GM12878 (cell line): Measurements from ENCODE around the gene RABEP2.

Source experiments
- EP300 ChIP-seq, 2 experiments: fragments of 150-350 bp in 1 of 2; IDR thresholded peaks; 2 replicates each; pipeline ENCODE4 v1.6.1; 2011 to 2012; ENCODE audit warnings: low read depth in 2 of 2, low read length in 2 of 2, borderline replicate concordance in 1 of 2, improper control_type of control experiment in 1 of 2, inconsistent platforms in 1 of 2; ENCODE audit not compliant: control insufficient read depth in 1 of 2
- MYC ChIP-seq: IDR thresholded peaks from 2 replicates; pipeline ENCODE4 v1.6.1; 2011; ENCODE audit warnings: mild to moderate bottlenecking, low read length, moderate library complexity, inconsistent platforms; ENCODE audit not compliant: insufficient read depth, insufficient replicate concordance, insufficient read length, severe bottlenecking
- POLR2A ChIP-seq: IDR thresholded peaks from 2 replicates; pipeline ENCODE4 v1.6.1; 2011; ENCODE audit warnings: low read depth, mild to moderate bottlenecking, low read length
- REST ChIP-seq: IDR thresholded peaks from 2 replicates; pipeline ENCODE4 v1.6.1; 2012; ENCODE audit warnings: mild to moderate bottlenecking, low read depth, low read length
- SIX5 ChIP-seq: IDR thresholded peaks from 2 replicates; pipeline ENCODE4 v1.6.1; 2011; ENCODE audit warnings: mild to moderate bottlenecking, low read depth, low read length, moderate library complexity; ENCODE audit not compliant: severe bottlenecking
- WRNIP1 ChIP-seq: IDR thresholded peaks from 2 replicates; pipeline ENCODE4 v1.6.1; 2011; ENCODE audit warnings: low read depth, low read length, improper control_type of control experiment, borderline replicate concordance
- TF ChIP-seq, protein P1 (sequence below), 3 experiments: IDR thresholded peaks in 2 of 3; conservative IDR thresholded peaks in 1 of 3; 2 replicates each; pipeline ENCODE4 v1.5.1; 2011; ENCODE audit warnings: low read depth in 3 of 3, low read length in 3 of 3, mild to moderate bottlenecking in 3 of 3, control low read depth in 2 of 3, moderate library complexity in 2 of 3, inconsistent platforms in 1 of 3, mixed read lengths in 1 of 3; ENCODE audit not compliant: control insufficient read depth in 2 of 3, insufficient read depth in 1 of 3; ENCODE audit errors: extremely low read depth in 1 of 3

GRCh38 chr16:28884045-28884444, 41.0 kb downstream of the RABEP2 start:
- no peak for TF ChIP-seq WRNIP1
- TF ChIP-seq REST = no peak
- TF ChIP-seq, protein P1, sequence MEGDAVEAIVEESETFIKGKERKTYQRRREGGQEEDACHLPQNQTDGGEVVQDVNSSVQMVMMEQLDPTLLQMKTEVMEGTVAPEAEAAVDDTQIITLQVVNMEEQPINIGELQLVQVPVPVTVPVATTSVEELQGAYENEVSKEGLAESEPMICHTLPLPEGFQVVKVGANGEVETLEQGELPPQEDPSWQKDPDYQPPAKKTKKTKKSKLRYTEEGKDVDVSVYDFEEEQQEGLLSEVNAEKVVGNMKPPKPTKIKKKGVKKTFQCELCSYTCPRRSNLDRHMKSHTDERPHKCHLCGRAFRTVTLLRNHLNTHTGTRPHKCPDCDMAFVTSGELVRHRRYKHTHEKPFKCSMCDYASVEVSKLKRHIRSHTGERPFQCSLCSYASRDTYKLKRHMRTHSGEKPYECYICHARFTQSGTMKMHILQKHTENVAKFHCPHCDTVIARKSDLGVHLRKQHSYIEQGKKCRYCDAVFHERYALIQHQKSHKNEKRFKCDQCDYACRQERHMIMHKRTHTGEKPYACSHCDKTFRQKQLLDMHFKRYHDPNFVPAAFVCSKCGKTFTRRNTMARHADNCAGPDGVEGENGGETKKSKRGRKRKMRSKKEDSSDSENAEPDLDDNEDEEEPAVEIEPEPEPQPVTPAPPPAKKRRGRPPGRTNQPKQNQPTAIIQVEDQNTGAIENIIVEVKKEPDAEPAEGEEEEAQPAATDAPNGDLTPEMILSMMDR (IDR thresholded peaks at IDR 0.05 in 2 of 3, conservative IDR thresholded peaks at IDR 0.05 in 1 of 3; ENCODE audit: control insufficient read depth in 2 of 3, extremely low read depth in 1 of 3, insufficient read depth in 1 of 3, low read depth in 3 of 3, low read length in 3 of 3) = no peak
- no peak for TF ChIP-seq POLR2A
- TF ChIP-seq EP300 (IDR thresholded peaks at IDR 0.05; ENCODE audit: borderline replicate concordance in 1 of 2, control insufficient read depth in 1 of 2, low read depth in 2 of 2, low read length in 2 of 2) = no peak
- TF ChIP-seq SIX5 = no peak
- TF ChIP-seq MYC = no peak
